ENCODE data around the gene TNS4.

DNA sequence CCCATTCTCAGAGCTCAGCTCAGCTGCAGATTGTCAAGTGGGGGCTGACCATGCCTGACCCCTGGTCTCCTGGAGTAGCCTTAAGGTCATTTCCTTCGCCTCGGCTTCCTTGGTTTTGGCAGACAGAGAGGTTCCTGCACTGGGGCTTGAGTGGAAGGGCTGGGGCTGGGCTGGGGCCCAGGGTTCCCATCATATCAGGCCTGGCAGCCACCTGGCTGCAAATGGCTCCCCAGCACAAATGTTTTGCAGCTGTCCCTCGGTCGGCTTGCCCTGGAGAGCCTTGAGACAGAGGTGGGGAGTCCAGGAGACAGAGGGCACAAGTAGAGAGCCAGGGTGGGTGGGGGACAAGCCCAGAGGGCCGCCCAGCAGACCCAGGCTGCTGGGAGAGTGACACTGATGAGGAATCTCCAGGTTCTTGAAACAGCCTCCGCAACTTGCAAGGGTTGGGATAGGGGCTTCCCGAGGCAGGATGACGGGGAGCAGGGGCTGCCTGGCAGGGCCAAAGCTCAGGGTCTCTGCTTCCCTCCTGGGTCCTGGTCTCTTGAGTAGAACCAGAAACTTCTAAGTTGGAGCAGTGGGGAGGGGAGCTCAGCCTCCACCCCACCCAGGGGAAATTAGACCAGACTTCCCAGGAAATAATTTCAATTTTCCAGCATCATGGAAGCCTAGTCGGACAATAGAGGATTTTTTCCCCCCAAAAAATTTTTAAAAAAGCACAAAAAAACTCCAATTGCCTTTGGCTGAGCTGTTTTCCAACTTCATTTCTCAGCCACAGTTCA, 38.9 kb downstream of the TNS4 start:
- no peak for TF ChIP-seq TAF1 (IDR thresholded peaks at IDR 0.05; ENCODE audit: low read depth, low read length)
- TF ChIP-seq POU2F2 (IDR thresholded peaks at IDR 0.05; ENCODE audit: low read depth, low read length) = no peak
- TF ChIP-seq POLR2AphosphoS5 (IDR thresholded peaks at IDR 0.05; ENCODE audit: low read depth, low read length) = no peak
- no peak for TF ChIP-seq SPI1 (IDR thresholded peaks at IDR 0.05; ENCODE audit: low read depth, low read length)
- TF ChIP-seq POLR2A (IDR thresholded peaks at IDR 0.05; ENCODE audit: low read depth, low read length) = no peak
- TF ChIP-seq PAX5 (IDR thresholded peaks at IDR 0.05; ENCODE audit: insufficient read depth, low read length, severe bottlenecking) = no peak

All from GM12891 (cell line).